Esophagus muscularis mucosa (tissue), 4 donors: ENCODE data around the gene ROBO1.

Source experiments
- EP300 ChIP-seq: sonication (generic); formaldehyde crosslinking; IDR thresholded peaks from one replicate; pipeline ENCODE4 v1.6.1; 2017; ENCODE audit warnings: antibody characterized with exemption
- POLR2A ChIP-seq: fragments of 450-650 bp; IDR thresholded peaks from one replicate; pipeline ENCODE4 v1.6.1; 2017; ENCODE audit warnings: antibody characterized with exemption, moderate library complexity, mild to moderate bottlenecking, low read depth
- TF ChIP-seq, protein P1 (sequence below), 3 experiments: fragments of 200-600 bp in 2 of 3; fragments of 450-650 bp in 1 of 3; sonication (generic) in 2 of 3; IDR thresholded peaks; one replicate each; pipeline ENCODE4 v1.5.1; 2017 to 2019; ENCODE audit warnings: antibody characterized with exemption in 3 of 3, mild to moderate bottlenecking in 2 of 3, moderate library complexity in 1 of 3

DNA sequence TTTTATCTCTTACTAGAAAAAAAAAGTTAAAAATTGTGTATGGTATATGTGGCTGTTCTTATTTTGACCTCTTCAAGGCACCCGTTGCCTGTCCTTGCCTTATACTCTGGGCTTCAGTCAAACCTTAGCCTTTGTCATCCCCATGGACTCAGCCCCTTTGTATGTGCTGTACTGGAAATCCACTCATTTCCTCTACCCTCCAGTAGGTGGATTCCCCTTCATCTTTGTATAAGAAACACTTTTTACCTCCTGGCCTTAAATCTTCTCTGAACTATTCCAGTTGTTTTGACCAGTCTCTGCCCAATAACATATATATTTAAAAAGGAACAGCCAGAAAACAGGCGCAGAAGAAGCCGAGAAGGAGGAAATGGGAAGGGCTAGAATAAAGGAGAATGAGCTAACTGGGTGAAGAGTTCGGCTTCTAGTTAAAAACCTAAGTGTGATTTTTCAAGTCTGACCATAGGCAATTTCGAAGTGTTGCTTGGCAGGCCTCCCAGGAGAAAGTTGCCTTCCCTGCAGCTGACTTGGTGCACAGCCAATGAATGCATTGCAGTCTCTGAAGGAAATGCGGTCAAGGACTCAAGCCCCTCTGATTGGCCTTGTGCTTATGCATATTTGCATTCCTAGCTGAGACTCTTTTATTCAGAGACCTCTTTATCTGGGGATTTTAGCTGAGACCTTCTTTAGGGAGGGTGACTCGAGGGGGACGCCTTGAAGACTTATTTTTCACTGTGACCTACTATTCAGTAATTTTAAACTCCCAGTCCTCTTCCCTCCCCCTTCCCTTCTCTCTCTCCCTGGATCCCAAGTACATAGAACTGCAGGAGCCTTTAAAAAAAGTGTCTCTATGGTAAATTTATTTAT lies 277.4 kb downstream of the ROBO1 start:
- TF ChIP-seq, protein P1, sequence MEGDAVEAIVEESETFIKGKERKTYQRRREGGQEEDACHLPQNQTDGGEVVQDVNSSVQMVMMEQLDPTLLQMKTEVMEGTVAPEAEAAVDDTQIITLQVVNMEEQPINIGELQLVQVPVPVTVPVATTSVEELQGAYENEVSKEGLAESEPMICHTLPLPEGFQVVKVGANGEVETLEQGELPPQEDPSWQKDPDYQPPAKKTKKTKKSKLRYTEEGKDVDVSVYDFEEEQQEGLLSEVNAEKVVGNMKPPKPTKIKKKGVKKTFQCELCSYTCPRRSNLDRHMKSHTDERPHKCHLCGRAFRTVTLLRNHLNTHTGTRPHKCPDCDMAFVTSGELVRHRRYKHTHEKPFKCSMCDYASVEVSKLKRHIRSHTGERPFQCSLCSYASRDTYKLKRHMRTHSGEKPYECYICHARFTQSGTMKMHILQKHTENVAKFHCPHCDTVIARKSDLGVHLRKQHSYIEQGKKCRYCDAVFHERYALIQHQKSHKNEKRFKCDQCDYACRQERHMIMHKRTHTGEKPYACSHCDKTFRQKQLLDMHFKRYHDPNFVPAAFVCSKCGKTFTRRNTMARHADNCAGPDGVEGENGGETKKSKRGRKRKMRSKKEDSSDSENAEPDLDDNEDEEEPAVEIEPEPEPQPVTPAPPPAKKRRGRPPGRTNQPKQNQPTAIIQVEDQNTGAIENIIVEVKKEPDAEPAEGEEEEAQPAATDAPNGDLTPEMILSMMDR (IDR thresholded peaks at IDR 0.05): no peak
- TF ChIP-seq POLR2A (no peak), EP300 (no peak)
